ENCODE results near the gene DOC2B.

Gene DOC2B

GRCh38 chr17:181245-182049, at the start of gene DOC2B:
DOC2B (minus strand) TSS chr17:181650; CDS start chr17:181479, 171 bp downstream.
- no peak for DNase-seq (ENCODE audit: low read depth)
- no peak within 1 kb of the TSS for H3K4me3 ChIP-seq (ENCODE audit: control insufficient read depth, low read depth, low read length)
- no peak for TF ChIP-seq CTCF (IDR thresholded peaks at IDR 0.05; ENCODE audit: control insufficient read depth, insufficient read depth, low read depth, low read length, missing control alignments)

GRCh38 chr17:230395-230770, 48.9 kb upstream of the DOC2B start:
- DNase-seq (ENCODE audit: low read depth): no peak
- no peak for TF ChIP-seq CTCF (IDR thresholded peaks at IDR 0.05; ENCODE audit: control insufficient read depth, insufficient read depth, low read depth, low read length, missing control alignments)
- H3K4me3 ChIP-seq (ENCODE audit: control insufficient read depth, low read depth, low read length): no peak overlapping the region

GRCh38 chr17:229709-230394, 48.4 kb upstream of the DOC2B start:
- TF ChIP-seq CTCF (IDR thresholded peaks at IDR 0.05; ENCODE audit: control insufficient read depth, insufficient read depth, low read depth, low read length, missing control alignments): no peak
- DNase-seq (ENCODE audit: low read depth): no peak
- H3K4me3 ChIP-seq (ENCODE audit: control insufficient read depth, low read depth, low read length): no peak overlapping the region

- TF ChIP-seq CTCF (IDR thresholded peaks at IDR 0.05; ENCODE audit: control insufficient read depth, insufficient read depth, low read depth, low read length, missing control alignments): no peak
- DNase-seq (ENCODE audit: low read depth): no peak
- no peak overlapping the region for H3K4me3 ChIP-seq (ENCODE audit: control insufficient read depth, low read depth, low read length)
These were observed 47.7 kb upstream of the DOC2B start for GRCh38 chr17:228951-229708.

- no peak for TF ChIP-seq CTCF (IDR thresholded peaks at IDR 0.05; ENCODE audit: control insufficient read depth, insufficient read depth, low read depth, low read length, missing control alignments)
- no peak for DNase-seq (ENCODE audit: low read depth)
- H3K4me3 ChIP-seq (ENCODE audit: control insufficient read depth, low read depth, low read length): no peak overlapping the region
These were observed 46.6 kb upstream of the DOC2B start for GRCh38 chr17:227946-228615.

Measured in AG09309 (cell line).